ENCODE measurements around the gene PM20D2.

Gene PM20D2

DNA sequence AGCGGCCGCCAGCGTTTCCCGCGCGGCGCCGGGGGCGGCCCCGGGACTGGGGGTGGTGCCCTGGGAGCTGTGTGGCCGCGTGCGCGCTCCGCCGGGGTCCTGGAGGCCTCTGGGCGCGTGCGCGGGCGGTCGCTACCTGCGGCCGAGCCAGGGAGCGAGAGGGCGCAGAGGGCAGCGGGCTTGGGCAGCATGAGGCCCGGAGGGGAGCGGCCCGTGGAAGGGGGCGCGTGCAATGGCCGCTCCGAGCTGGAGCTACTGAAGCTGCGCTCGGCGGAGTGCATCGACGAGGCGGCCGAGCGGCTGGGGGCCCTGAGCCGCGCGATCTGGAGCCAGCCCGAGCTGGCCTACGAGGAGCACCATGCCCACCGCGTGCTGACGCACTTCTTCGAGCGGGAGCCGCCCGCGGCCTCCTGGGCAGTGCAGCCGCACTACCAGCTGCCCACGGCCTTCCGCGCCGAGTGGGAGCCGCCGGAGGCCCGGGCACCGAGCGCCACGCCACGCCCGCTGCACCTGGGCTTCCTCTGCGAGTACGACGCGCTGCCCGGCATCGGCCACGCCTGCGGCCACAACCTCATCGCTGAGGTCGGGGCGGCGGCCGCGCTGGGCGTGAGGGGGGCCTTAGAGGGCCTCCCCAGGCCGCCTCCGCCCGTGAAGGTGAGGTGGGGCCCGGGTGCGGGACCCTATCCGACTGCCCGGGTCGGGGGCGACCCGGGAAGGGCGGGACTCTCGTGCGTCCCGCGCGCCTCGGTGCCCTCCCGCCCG is at the start of gene PM20D2:
Gene PM20D2 (plus strand): TSS at position 100 of the 762 bp plus-strand sequence. CDS start 90 bp downstream, at position 190.
- Histone ChIP-seq H3K4me3 (ENCODE audit: low read length) (peak within 1 kb of the TSS; percentile 95), H3K9me3 (ENCODE audit: insufficient read depth, low read length) (no peaks in the 10 kb centered on the region), H3K36me3 (replicated peaks; ENCODE audit: low read depth, low read length) (peaks cover 16% of the 10 kb centered on the region), H3K27ac (ENCODE audit: low read length) (peak within 1 kb of the TSS; percentile 93), H3K4me1 (ENCODE audit: low read length) (peaks cover 14% of the 10 kb centered on the region), H3K27me3 (ENCODE audit: low read depth, low read length) (no peaks in the 10 kb centered on the region), H3K9ac (ENCODE audit: low read length) (peak within 1 kb of the TSS; percentile 96), H3K79me2 (ENCODE audit: low read length) (peaks cover 42% of the 10 kb centered on the region), H3K4me2 (ENCODE audit: low read length) (peak within 1 kb of the TSS; percentile 89), H2AFZ (ENCODE audit: low read depth, low read length) (peak within 1 kb of the TSS; percentile 93), H4K20me1 (ENCODE audit: insufficient read depth, low read length) (no peaks in the 10 kb centered on the region)
- TF ChIP-seq, protein P1, sequence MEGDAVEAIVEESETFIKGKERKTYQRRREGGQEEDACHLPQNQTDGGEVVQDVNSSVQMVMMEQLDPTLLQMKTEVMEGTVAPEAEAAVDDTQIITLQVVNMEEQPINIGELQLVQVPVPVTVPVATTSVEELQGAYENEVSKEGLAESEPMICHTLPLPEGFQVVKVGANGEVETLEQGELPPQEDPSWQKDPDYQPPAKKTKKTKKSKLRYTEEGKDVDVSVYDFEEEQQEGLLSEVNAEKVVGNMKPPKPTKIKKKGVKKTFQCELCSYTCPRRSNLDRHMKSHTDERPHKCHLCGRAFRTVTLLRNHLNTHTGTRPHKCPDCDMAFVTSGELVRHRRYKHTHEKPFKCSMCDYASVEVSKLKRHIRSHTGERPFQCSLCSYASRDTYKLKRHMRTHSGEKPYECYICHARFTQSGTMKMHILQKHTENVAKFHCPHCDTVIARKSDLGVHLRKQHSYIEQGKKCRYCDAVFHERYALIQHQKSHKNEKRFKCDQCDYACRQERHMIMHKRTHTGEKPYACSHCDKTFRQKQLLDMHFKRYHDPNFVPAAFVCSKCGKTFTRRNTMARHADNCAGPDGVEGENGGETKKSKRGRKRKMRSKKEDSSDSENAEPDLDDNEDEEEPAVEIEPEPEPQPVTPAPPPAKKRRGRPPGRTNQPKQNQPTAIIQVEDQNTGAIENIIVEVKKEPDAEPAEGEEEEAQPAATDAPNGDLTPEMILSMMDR (IDR thresholded peaks at IDR 0.05; ENCODE audit: low read depth, low read length), result no peak
- TF ChIP-seq EZH2phosphoT487 (IDR thresholded peaks at IDR 0.05; ENCODE audit: low read depth), result no peak

GRCh38 chr6:89098461-89098860 is 47.4 kb upstream of the PM20D2 start:
- peak overlapping the region; percentile 10; the same call in 1 of the 2 replicates for H2AFZ ChIP-seq (ENCODE audit: low read depth, low read length)
- H3K4me2 ChIP-seq (ENCODE audit: low read length), result peak overlapping the region; percentile 82
- TF ChIP-seq EZH2phosphoT487 (IDR thresholded peaks at IDR 0.05; ENCODE audit: low read depth), result no peak
- TF ChIP-seq, protein P1 (IDR thresholded peaks at IDR 0.05; ENCODE audit: low read depth, low read length), result no peak
- no peaks in the 10 kb centered on the region for H3K9me3 ChIP-seq (ENCODE audit: insufficient read depth, low read length)
- H3K36me3 ChIP-seq (replicated peaks; ENCODE audit: low read depth, low read length), result no peaks in the 10 kb centered on the region
- no peaks in the 10 kb centered on the region for H4K20me1 ChIP-seq (ENCODE audit: insufficient read depth, low read length)
- peak overlapping the region; percentile 30; the same call in 1 of the 2 replicates for H3K9ac ChIP-seq (ENCODE audit: low read length)
- peak overlapping the region; percentile 24 for H3K27ac ChIP-seq (ENCODE audit: low read length)
- peak overlapping the region; percentile 62 for H3K4me3 ChIP-seq (ENCODE audit: low read length)
- H3K79me2 ChIP-seq (ENCODE audit: low read length), result no peaks in the 10 kb centered on the region
- H3K27me3 ChIP-seq (ENCODE audit: low read depth, low read length), result no peaks in the 10 kb centered on the region
- peaks cover 19% of the 10 kb centered on the region for H3K4me1 ChIP-seq (ENCODE audit: low read length)

GRCh38 chr6:89100114-89100513 is 45.7 kb upstream of the PM20D2 start:
- TF ChIP-seq, protein P1 (IDR thresholded peaks at IDR 0.05; ENCODE audit: low read depth, low read length), result no peak
- no peak for TF ChIP-seq EZH2phosphoT487 (IDR thresholded peaks at IDR 0.05; ENCODE audit: low read depth)
- no peak overlapping the region for H3K27ac ChIP-seq (ENCODE audit: low read length)
- no peak overlapping the region for H3K4me3 ChIP-seq (ENCODE audit: low read length)
- no peaks in the 10 kb centered on the region for H3K79me2 ChIP-seq (ENCODE audit: low read length)
- H3K36me3 ChIP-seq (replicated peaks; ENCODE audit: low read depth, low read length), result no peaks in the 10 kb centered on the region
- no peak overlapping the region for H2AFZ ChIP-seq (ENCODE audit: low read depth, low read length)
- H3K4me2 ChIP-seq (ENCODE audit: low read length), result no peak overlapping the region
- H3K4me1 ChIP-seq (ENCODE audit: low read length), result peaks cover 19% of the 10 kb centered on the region
- H3K9me3 ChIP-seq (ENCODE audit: insufficient read depth, low read length), result no peaks in the 10 kb centered on the region
- H4K20me1 ChIP-seq (ENCODE audit: insufficient read depth, low read length), result no peaks in the 10 kb centered on the region
- no peaks in the 10 kb centered on the region for H3K27me3 ChIP-seq (ENCODE audit: low read depth, low read length)
- no peak overlapping the region for H3K9ac ChIP-seq (ENCODE audit: low read length)

DNA sequence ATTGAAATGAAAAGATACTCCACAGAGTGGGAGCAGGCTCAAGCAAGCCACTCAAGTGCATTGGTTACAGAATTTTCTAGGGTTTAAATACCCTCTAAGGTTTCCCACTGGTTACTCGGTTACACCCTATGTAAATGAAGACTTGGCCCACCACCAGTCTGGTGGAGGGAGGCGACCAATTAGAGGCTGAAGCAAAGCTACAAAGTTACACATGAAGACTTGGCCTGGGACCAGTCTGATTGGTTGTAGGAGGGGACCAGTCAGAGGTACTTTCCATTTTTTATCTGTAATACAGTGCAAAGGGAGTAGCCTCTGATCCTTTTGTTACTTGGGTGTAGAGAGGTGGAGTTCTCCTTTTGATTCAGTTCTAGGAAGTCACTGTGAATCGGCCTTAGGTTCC is 35.6 kb upstream of the PM20D2 start:
- no peak overlapping the region for H3K9ac ChIP-seq (ENCODE audit: low read length)
- no peak for TF ChIP-seq EZH2phosphoT487 (IDR thresholded peaks at IDR 0.05; ENCODE audit: low read depth)
- TF ChIP-seq, protein P1 (IDR thresholded peaks at IDR 0.05; ENCODE audit: low read depth, low read length), result no peak

More for the DNA sequence above, 35.6 kb upstream of the PM20D2 start:
- H3K4me3 ChIP-seq (ENCODE audit: low read length), result no peak overlapping the region
- no peaks in the 10 kb centered on the region for H3K36me3 ChIP-seq (replicated peaks; ENCODE audit: low read depth, low read length)
- no peak overlapping the region for H2AFZ ChIP-seq (ENCODE audit: low read depth, low read length)
- no peaks in the 10 kb centered on the region for H4K20me1 ChIP-seq (ENCODE audit: insufficient read depth, low read length)
- H3K4me1 ChIP-seq (ENCODE audit: low read length), result no peaks in the 10 kb centered on the region
- no peak overlapping the region for H3K27ac ChIP-seq (ENCODE audit: low read length)
- no peaks in the 10 kb centered on the region for H3K27me3 ChIP-seq (ENCODE audit: low read depth, low read length)
- no peaks in the 10 kb centered on the region for H3K9me3 ChIP-seq (ENCODE audit: insufficient read depth, low read length)
- no peak overlapping the region for H3K4me2 ChIP-seq (ENCODE audit: low read length)
- H3K79me2 ChIP-seq (ENCODE audit: low read length), result no peaks in the 10 kb centered on the region
